Tibial nerve (tissue), 4 donors: ENCODE measurements around the gene FGF14. TPM values are rescaled to one million over a fixed set of nuclear protein-coding genes. Genes with fewer than 3 reads are reported as not detected.

Experiments
- DNase-seq, 2 donors: peaks; one replicate each; pipeline ENCODE4 v3.0.0-alpha.2; 2019; ENCODE audit warnings: low spot score in 2 of 2
- H3K27ac ChIP-seq, 4 donors: fragments of 200-600 bp; sonication (generic) in 3 of 4; one replicate each; pipeline ENCODE4 v1.5.1; 2017 to 2019; ENCODE audit warnings: mild to moderate bottlenecking in 1 of 4
- H3K27me3 ChIP-seq, 2 donors: fragments of 200-600 bp; sonication (generic) in 1 of 2; one replicate each; pipeline versions ENCODE4 v1.5.1 to v1.6.0; 2017 to 2019
- H3K36me3 ChIP-seq, 3 donors: fragments of 200-600 bp; sonication (generic); one replicate each; pipeline ENCODE4 v1.5.1; 2018 to 2019
- H3K4me1 ChIP-seq, 4 donors: fragments of 200-600 bp; sonication (generic) in 3 of 4; one replicate each; pipeline ENCODE4 v1.5.1; 2017 to 2019
- H3K4me3 ChIP-seq, 4 donors: fragments of 200-600 bp; sonication (generic) in 3 of 4; one replicate each; pipeline ENCODE4 v1.5.1; 2017 to 2019; ENCODE audit warnings: mild to moderate bottlenecking in 1 of 4, moderate library complexity in 1 of 4
- H3K9me3 ChIP-seq, 4 donors: fragments of 200-600 bp; sonication (generic) in 3 of 4; one replicate each; pipeline ENCODE4 v1.5.1; 2017 to 2019
- EP300 ChIP-seq, 2 donors: sonication (generic); formaldehyde crosslinking; IDR thresholded peaks; one replicate each; pipeline ENCODE4 v1.6.1; 2017; ENCODE audit warnings: antibody characterized with exemption in 2 of 2, mild to moderate bottlenecking in 1 of 2
- POLR2A ChIP-seq, 2 donors: fragments of 450-650 bp; IDR thresholded peaks; one replicate each; pipeline ENCODE4 v1.6.1; 2017; ENCODE audit warnings: antibody characterized with exemption in 2 of 2, mild to moderate bottlenecking in 2 of 2, moderate library complexity in 2 of 2
- WGBS, 2 donors: methylation state at CpG; one replicate each; pipeline ENCODE4 v1.1.5; 2018; 5-methylcytosine and 5-hydroxymethylcytosine counted together
- total RNA-seq, 4 donors: library from RNA; depleted of rRNA; stranded (reverse); fragments of >200 nt; gene quantifications; one replicate each; pipeline ENCODE4 v1.1.0, GENCODE V29; 2016
- TF ChIP-seq, protein P1 (sequence below), 5 experiments: fragments of 200-600 bp in 3 of 5; fragments of 450-650 bp in 2 of 5; sonication (generic) in 3 of 5; IDR thresholded peaks; one replicate each; pipeline ENCODE4 v1.5.1; 2016 to 2019; ENCODE audit warnings: antibody characterized with exemption in 5 of 5, mild to moderate bottlenecking in 3 of 5, moderate library complexity in 2 of 5

Gene FGF14
- total RNA-seq, 4 donors from 2014 or later = 0.20 to 2.1 (median 0.21) TPM; not detected in 1

- peaks cover 0 to 5% (median 0%) of the 10 kb centered on the region in 4 donors for H3K4me1 ChIP-seq
- H3K36me3 ChIP-seq = no peaks in the 10 kb centered on the region
- DNase-seq = no peak
- no peak for TF ChIP-seq POLR2A (IDR thresholded peaks at IDR 0.05)
- TF ChIP-seq EP300 (IDR thresholded peaks at IDR 0.05) = no peak
- TF ChIP-seq, protein P1, sequence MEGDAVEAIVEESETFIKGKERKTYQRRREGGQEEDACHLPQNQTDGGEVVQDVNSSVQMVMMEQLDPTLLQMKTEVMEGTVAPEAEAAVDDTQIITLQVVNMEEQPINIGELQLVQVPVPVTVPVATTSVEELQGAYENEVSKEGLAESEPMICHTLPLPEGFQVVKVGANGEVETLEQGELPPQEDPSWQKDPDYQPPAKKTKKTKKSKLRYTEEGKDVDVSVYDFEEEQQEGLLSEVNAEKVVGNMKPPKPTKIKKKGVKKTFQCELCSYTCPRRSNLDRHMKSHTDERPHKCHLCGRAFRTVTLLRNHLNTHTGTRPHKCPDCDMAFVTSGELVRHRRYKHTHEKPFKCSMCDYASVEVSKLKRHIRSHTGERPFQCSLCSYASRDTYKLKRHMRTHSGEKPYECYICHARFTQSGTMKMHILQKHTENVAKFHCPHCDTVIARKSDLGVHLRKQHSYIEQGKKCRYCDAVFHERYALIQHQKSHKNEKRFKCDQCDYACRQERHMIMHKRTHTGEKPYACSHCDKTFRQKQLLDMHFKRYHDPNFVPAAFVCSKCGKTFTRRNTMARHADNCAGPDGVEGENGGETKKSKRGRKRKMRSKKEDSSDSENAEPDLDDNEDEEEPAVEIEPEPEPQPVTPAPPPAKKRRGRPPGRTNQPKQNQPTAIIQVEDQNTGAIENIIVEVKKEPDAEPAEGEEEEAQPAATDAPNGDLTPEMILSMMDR (IDR thresholded peaks at IDR 0.05) = no peak
- WGBS, 2 donors = 60 to 72% methylated on average over 4 of the region's 4 CpGs
- H3K4me3 ChIP-seq = no peak overlapping the region
- H3K27ac ChIP-seq = no peak overlapping the region
- no peaks in the 10 kb centered on the region for H3K27me3 ChIP-seq
- no peaks in the 10 kb centered on the region for H3K9me3 ChIP-seq
These were observed 124.6 kb downstream of the FGF14 start for GRCh38 chr13:102277286-102277685.

DNA sequence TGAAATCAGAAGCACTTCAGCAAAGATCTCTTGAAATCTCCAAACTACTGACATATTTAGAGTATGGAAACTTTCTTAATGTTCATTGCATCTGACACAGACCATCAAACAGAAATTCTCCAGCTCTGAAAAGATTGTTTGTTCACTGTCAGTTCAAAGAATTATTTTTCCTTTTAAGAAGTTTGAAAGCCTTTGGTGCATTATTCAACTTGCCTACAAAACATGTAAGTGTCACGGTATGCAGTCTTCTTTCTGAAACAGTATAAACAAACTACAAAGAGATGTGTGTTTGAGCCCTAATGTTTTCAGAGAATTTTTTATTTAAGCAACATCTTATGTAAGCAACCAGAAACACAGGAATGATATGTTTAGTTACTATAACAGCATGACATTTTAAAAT is 125.4 kb downstream of the FGF14 start:
- no peak overlapping the region for H3K4me3 ChIP-seq
- H3K4me1 ChIP-seq = peaks cover 0 to 5% (median 0%) of the 10 kb centered on the region in 4 donors
- DNase-seq = no peak
- H3K27me3 ChIP-seq = no peaks in the 10 kb centered on the region
- no peak for TF ChIP-seq EP300 (IDR thresholded peaks at IDR 0.05)
- TF ChIP-seq POLR2A (IDR thresholded peaks at IDR 0.05) = no peak
- TF ChIP-seq, protein P1 (IDR thresholded peaks at IDR 0.05) = no peak
- no peaks in the 10 kb centered on the region for H3K9me3 ChIP-seq
- H3K36me3 ChIP-seq = no peaks in the 10 kb centered on the region
- H3K27ac ChIP-seq = no peak overlapping the region
- WGBS, 2 donors = 30 to 32% methylated on average over 1 of the region's 1 CpG

DNA sequence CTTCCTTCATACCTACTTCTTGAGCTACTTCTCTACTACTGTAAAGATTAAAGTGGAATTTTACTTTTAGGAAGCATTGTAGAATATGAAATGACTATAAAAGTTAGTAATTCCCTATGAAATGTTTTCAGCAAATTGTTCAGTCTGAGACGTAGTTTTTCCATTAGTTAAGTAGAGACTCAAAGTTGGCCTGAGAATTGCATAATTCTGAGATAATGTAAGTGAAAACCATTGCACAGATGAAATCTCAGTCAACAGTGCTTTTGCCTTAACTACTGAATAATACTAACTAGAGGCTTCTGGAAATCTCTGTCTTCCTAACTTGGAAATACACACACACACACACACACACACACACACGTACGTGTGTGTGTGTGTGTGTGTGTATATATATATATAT is 125.9 kb downstream of the FGF14 start:
- 35 to 42% methylated on average over 3 of the region's 3 CpGs for WGBS, 2 donors
- TF ChIP-seq POLR2A (IDR thresholded peaks at IDR 0.05) = no peak
- TF ChIP-seq, protein P1 (IDR thresholded peaks at IDR 0.05) = no peak
- no peak for TF ChIP-seq EP300 (IDR thresholded peaks at IDR 0.05)
- H3K27me3 ChIP-seq = no peaks in the 10 kb centered on the region
- H3K4me3 ChIP-seq = no peak overlapping the region
- peaks cover 0 to 5% (median 0%) of the 10 kb centered on the region in 4 donors for H3K4me1 ChIP-seq
- no peaks in the 10 kb centered on the region for H3K9me3 ChIP-seq
- no peak overlapping the region for H3K27ac ChIP-seq
- H3K36me3 ChIP-seq = no peaks in the 10 kb centered on the region
- DNase-seq = no peak

DNA sequence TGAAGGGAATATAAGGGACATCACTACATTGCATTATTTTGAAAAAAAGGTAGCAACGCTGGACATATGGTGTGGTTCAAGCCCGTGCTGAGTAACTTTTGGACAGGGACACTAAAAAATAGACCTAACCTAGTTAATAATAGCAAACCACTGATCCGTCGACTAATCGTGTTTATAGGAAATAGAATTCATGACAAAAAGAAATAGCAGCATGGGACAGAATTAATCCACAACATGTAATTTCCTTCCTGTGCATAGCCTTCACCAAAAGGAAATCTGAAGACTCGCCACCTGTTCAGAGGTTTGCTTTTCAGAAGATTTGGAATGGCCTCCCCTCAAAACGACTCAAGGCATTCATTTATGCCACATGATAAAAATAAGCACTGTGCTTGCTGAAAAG is 128.7 kb downstream of the FGF14 start:
- TF ChIP-seq EP300 (IDR thresholded peaks at IDR 0.05) (no peak), POLR2A (IDR thresholded peaks at IDR 0.05) (no peak)
- TF ChIP-seq, protein P1 (IDR thresholded peaks at IDR 0.05) = no peak
- Histone ChIP-seq H3K36me3 (no peaks in the 10 kb centered on the region), H3K4me1 (peaks cover 0 to 5% (median 0%) of the 10 kb centered on the region in 4 donors), H3K27ac (no peak overlapping the region), H3K9me3 (no peaks in the 10 kb centered on the region), H3K27me3 (no peaks in the 10 kb centered on the region), H3K4me3 (no peak overlapping the region)
- DNase-seq = no peak
- 80 to 87% methylated on average over 7 of the region's 7 CpGs for WGBS, 2 donors

- WGBS, 2 donors = 72 to 81% methylated on average over 1 of the region's 1 CpG
- no peak for TF ChIP-seq POLR2A (IDR thresholded peaks at IDR 0.05)
- TF ChIP-seq, protein P1 (IDR thresholded peaks at IDR 0.05) = no peak
- no peak for TF ChIP-seq EP300 (IDR thresholded peaks at IDR 0.05)
- Histone ChIP-seq H3K9me3 (peaks cover 0 to 4% (median 0%) of the 10 kb centered on the region in 4 donors), H3K4me3 (no peak overlapping the region), H3K4me1 (no peaks in the 10 kb centered on the region), H3K27me3 (no peaks in the 10 kb centered on the region), H3K27ac (no peak overlapping the region), H3K36me3 (no peaks in the 10 kb centered on the region)
- DNase-seq = no peak
These were observed 134.7 kb downstream of the FGF14 start for GRCh38 chr13:102267191-102267590.
